Kidney (tissue), 14 donors: Measurements from ENCODE around the gene C2CD3. TPM values are rescaled to one million over a fixed set of nuclear protein-coding genes. Genes with fewer than 3 reads are reported as not detected.

Experiments
- DNase-seq, 5 donors: peaks; one replicate each; pipeline ENCODE4 v3.0.0-alpha.2; 2013 to 2020
- FAIRE-seq: peaks from 2 replicates; lab custom pipeline; 2012; peaks lifted over from hg19 to GRCh38; lab: Jason Lieb, UNC
- H3K27ac ChIP-seq, 2 donors: one replicate each; pipeline ENCODE4 v1.7.0; 2013; ENCODE audit warnings: low read depth in 2 of 2, low read length in 2 of 2, inconsistent platforms in 1 of 2
- H3K27me3 ChIP-seq: one replicate; pipeline ENCODE4 v1.7.1; 2013; ENCODE audit warnings: low read length, inconsistent platforms; ENCODE audit not compliant: control insufficient read depth, insufficient read depth
- H3K36me3 ChIP-seq, 3 donors: one replicate each; pipeline versions ENCODE4 v1.7.0 to v1.7.1; 2013; ENCODE audit warnings: low read length in 3 of 3, control low read depth in 1 of 3, inconsistent platforms in 1 of 3; ENCODE audit not compliant: insufficient read depth in 3 of 3, control insufficient read depth in 2 of 3
- H3K4me1 ChIP-seq, 3 donors: one replicate each; pipeline versions ENCODE4 v1.7.0 to v1.7.1; 2013; ENCODE audit warnings: low read length in 3 of 3, inconsistent platforms in 1 of 3, low read depth in 1 of 3; ENCODE audit not compliant: control insufficient read depth in 2 of 3, insufficient read depth in 2 of 3
- H3K4me3 ChIP-seq, 3 donors: one replicate each; pipeline versions ENCODE4 v1.7.0 to v1.8.1; 2013; ENCODE audit warnings: low read length in 3 of 3, control low read depth in 1 of 3, inconsistent platforms in 1 of 3
- H3K9ac ChIP-seq, 3 donors: one replicate each; pipeline versions ENCODE4 v1.7.0 to v1.7.1; 2013; ENCODE audit warnings: low read length in 3 of 3, control low read depth in 1 of 3, inconsistent platforms in 1 of 3
- H3K9me3 ChIP-seq, 3 donors: one replicate each; pipeline versions ENCODE4 v1.7.0 to v1.7.1; 2013; ENCODE audit warnings: low read length in 3 of 3, control low read depth in 1 of 3, inconsistent platforms in 1 of 3; ENCODE audit not compliant: control insufficient read depth in 2 of 3, insufficient read depth in 1 of 3
- intact Hi-C: fragments of 100-400 bp; cut with DNase I; formaldehyde crosslinking; loops from one replicate; pipeline ENCODE4 v1.11.1; 2022
- polyA plus RNA-seq: library from polyadenylated mRNA; stranded (reverse); fragments of 350-450 nt; fragmentation: Illumina TruSeq; extraction: RNeasy Lipid Tissue Mini Kit (QIAGEN cat#74804); gene quantifications from one replicate; pipeline ENCODE4 v1.2.3, GENCODE V29; 2014; ENCODE audit warnings: low read depth, low replicate concordance; ENCODE audit not compliant: insufficient read depth
- total RNA-seq: library from RNA; stranded (reverse); fragmentation: NEBNext Ultra II Directional; extraction: Animal tissue kit (Norgen Biotek cat#: 25700); gene quantifications from one replicate; pipeline ENCODE4 v1.2.1, GENCODE V29; 2021
- TF ChIP-seq, protein P1 (sequence below): IDR thresholded peaks from 3 replicates; pipeline ENCODE4 v1.5.1; 2012; ENCODE audit warnings: mild to moderate bottlenecking, moderate library complexity, borderline replicate concordance; ENCODE audit not compliant: insufficient read depth; ENCODE audit errors: extremely low read depth
- donor health status: control.
- donor health status: control.
- donor health status: control.
- donor health status: control.
- donor health status: control.
- donor health status: DM: yes; HTN: yes; CAD: no.
- donor health status: Normal renal cell carcinoma (clear cell type).

The C2CD3 gene
- total and polyA plus RNA-seq, 2 donors from 2014 or later: 5.6 to 28.7 TPM

GRCh38 chr11:74025467-74026166, 145.2 kb downstream of the C2CD3 start:
- Histone ChIP-seq H3K9ac (no peak overlapping the region), H3K36me3 (peaks cover 0 to 5% (median 3%) of the 10 kb centered on the region in 3 donors), H3K27me3 (no peaks in the 10 kb centered on the region), H3K9me3 (no peaks in the 10 kb centered on the region), H3K4me1 (no peaks in the 10 kb centered on the region), H3K4me3 (no peak overlapping the region), H3K27ac (no peak overlapping the region)
- FAIRE-seq: no peak
- intact Hi-C loops: no loop called here
- no peak for DNase-seq
- TF ChIP-seq, protein P1, sequence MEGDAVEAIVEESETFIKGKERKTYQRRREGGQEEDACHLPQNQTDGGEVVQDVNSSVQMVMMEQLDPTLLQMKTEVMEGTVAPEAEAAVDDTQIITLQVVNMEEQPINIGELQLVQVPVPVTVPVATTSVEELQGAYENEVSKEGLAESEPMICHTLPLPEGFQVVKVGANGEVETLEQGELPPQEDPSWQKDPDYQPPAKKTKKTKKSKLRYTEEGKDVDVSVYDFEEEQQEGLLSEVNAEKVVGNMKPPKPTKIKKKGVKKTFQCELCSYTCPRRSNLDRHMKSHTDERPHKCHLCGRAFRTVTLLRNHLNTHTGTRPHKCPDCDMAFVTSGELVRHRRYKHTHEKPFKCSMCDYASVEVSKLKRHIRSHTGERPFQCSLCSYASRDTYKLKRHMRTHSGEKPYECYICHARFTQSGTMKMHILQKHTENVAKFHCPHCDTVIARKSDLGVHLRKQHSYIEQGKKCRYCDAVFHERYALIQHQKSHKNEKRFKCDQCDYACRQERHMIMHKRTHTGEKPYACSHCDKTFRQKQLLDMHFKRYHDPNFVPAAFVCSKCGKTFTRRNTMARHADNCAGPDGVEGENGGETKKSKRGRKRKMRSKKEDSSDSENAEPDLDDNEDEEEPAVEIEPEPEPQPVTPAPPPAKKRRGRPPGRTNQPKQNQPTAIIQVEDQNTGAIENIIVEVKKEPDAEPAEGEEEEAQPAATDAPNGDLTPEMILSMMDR: no peak

GRCh38 chr11:74024261-74025029, 146.4 kb downstream of the C2CD3 start:
- intact Hi-C loops: no loop called here
- Histone ChIP-seq H3K27me3 (no peaks in the 10 kb centered on the region), H3K36me3 (peaks cover 0 to 5% (median 3%) of the 10 kb centered on the region in 3 donors), H3K27ac (no peak overlapping the region), H3K9ac (no peak overlapping the region), H3K9me3 (no peaks in the 10 kb centered on the region), H3K4me1 (peaks cover 0 to 6% (median 2%) of the 10 kb centered on the region in 3 donors), H3K4me3 (no peak overlapping the region)
- FAIRE-seq (no peak), DNase-seq (no peak)
- TF ChIP-seq, protein P1: no peak

- peaks cover 0 to 3% (median 0%) of the 10 kb centered on the region in 3 donors for H3K36me3 ChIP-seq
- FAIRE-seq (no peak), DNase-seq (no peak)
- no peaks in the 10 kb centered on the region for H3K27me3 ChIP-seq
- intact Hi-C loops: no loop called here
- TF ChIP-seq, protein P1: no peak
- peaks cover 0 to 17% (median 13%) of the 10 kb centered on the region in 3 donors for H3K4me1 ChIP-seq
- no peaks in the 10 kb centered on the region for H3K9me3 ChIP-seq
- no peak overlapping the region for H3K9ac ChIP-seq
- no peak overlapping the region for H3K27ac ChIP-seq
- no peak overlapping the region for H3K4me3 ChIP-seq
Measured at GRCh38 chr11:74023276-74023675, 147.5 kb downstream of the C2CD3 start.
